HG03045 (cell line): ENCODE data around the gene FERMT1.
"Not testable (repeated sequence)": the region's sequence is repeated elsewhere in the genome, so short reads cannot be mapped to it uniquely, and the experiment has no call there.

Experiments used
- ATAC-seq: cut with Tn5 transposase; IDR thresholded peaks from one replicate; pipeline ENCODE4 v1.9.1; 2021; ENCODE audit warnings: mild to moderate bottlenecking, moderate library complexity; ENCODE audit not compliant: unreplicated experiment

The FERMT1 gene

GRCh38 chr20:6115221-6115895 is 7.5 kb downstream of the FERMT1 start:
- ATAC-seq = no peak

- ATAC-seq = no peak
Observed at GRCh38 chr20:6114696-6115095, 8.1 kb downstream of the FERMT1 start.

- no peak for ATAC-seq
Observed at GRCh38 chr20:6113951-6114350, 8.9 kb downstream of the FERMT1 start.

GRCh38 chr20:6112965-6113364 is 9.9 kb downstream of the FERMT1 start:
- not testable (repeated sequence) for ATAC-seq

GRCh38 chr20:6108330-6108729 is 14.5 kb downstream of the FERMT1 start:
- no peak for ATAC-seq

- ATAC-seq = no peak
Observed at GRCh38 chr20:6104493-6105188, 18.2 kb downstream of the FERMT1 start.

GRCh38 chr20:6103301-6103700 is 19.5 kb downstream of the FERMT1 start:
- ATAC-seq = no peak

- no peak for ATAC-seq
Observed at GRCh38 chr20:6101346-6101745, 21.5 kb downstream of the FERMT1 start.

- no peak for ATAC-seq
Observed at GRCh38 chr20:6100246-6100645, 22.6 kb downstream of the FERMT1 start.

- ATAC-seq = no peak
Observed at GRCh38 chr20:6099819-6100218, 23.0 kb downstream of the FERMT1 start.

- ATAC-seq = no peak
Observed at GRCh38 chr20:6095409-6095808, 27.4 kb downstream of the FERMT1 start.

- no peak for ATAC-seq
Observed at GRCh38 chr20:6094565-6094964, 28.3 kb downstream of the FERMT1 start.

GRCh38 chr20:6094063-6094462 is 28.8 kb downstream of the FERMT1 start:
- ATAC-seq = no peak

- ATAC-seq = no peak
Observed at GRCh38 chr20:6091661-6092060, 31.2 kb downstream of the FERMT1 start.

GRCh38 chr20:6086868-6087267 is 36.0 kb downstream of the FERMT1 start:
- no peak for ATAC-seq

- no peak for ATAC-seq
Observed at GRCh38 chr20:6083926-6084325, 38.9 kb downstream of the FERMT1 start.

GRCh38 chr20:6081236-6081635 is 41.6 kb downstream of the FERMT1 start:
- ATAC-seq = no peak

GRCh38 chr20:6079016-6079415 is 43.8 kb downstream of the FERMT1 start:
- no peak for ATAC-seq

- ATAC-seq = no peak
Observed at GRCh38 chr20:6075428-6076219, 47.2 kb downstream of the FERMT1 start.

- ATAC-seq = no peak
Observed at GRCh38 chr20:6074784-6075183, 48.0 kb downstream of the FERMT1 start.

- ATAC-seq = no peak
Observed at GRCh38 chr20:6074145-6074561, 48.7 kb downstream of the FERMT1 start.
